ENCODE results near the gene MED15. TPM values are rescaled to one million over a fixed set of nuclear protein-coding genes. Genes with fewer than 3 reads are reported as not detected.
"Not testable (repeated sequence)": the region's sequence is repeated elsewhere in the genome, so short reads cannot be mapped to it uniquely, and the experiment has no call there.

MED15 gene
- polyA plus RNA-seq, 4 donors = 49.4 to 106 (median 76.6) TPM

DNA sequence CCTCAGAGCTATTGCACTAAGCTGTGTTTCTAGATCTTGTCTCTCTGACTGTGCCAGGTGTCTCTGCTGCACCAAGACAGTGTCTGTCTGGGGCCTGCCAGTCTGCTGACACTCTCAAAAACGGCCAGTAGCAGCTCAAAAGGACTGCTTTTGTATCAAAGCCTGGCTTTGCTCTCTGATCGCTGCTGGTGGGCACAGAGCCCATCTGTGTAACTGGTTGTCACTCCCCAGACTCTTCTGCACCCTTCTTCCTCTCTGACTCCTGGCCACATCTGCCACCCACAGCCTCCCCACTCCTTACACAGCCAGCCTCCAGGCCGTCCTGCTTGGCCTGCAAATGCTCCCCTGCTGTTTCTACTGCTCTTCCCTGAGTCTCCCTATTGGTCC, 26.5 kb downstream of the MED15 start:
- 65 to 74% (median 66%) methylated on average over 3 of the region's 3 CpGs for WGBS, 3 donors
- no peaks in the 10 kb centered on the region for H3K9me3 ChIP-seq (ENCODE audit: control insufficient read depth in 2 of 2, insufficient read depth in 1 of 2, low read depth in 1 of 2, low read length in 1 of 2)
- no peak overlapping the region for H3K4me3 ChIP-seq (ENCODE audit: low read depth in 1 of 3, low read length in 3 of 3)
- peaks cover 0 to 74% (median 2%) of the 10 kb centered on the region in 3 donors for H3K36me3 ChIP-seq (ENCODE audit: control insufficient read depth in 3 of 3, insufficient read depth in 2 of 3, low read depth in 1 of 3, low read length in 3 of 3)
- no peak for DNase-seq
- no peak for FAIRE-seq
- peaks cover 2 to 26% (median 18%) of the 10 kb centered on the region in 3 donors for H3K4me1 ChIP-seq (ENCODE audit: control insufficient read depth in 3 of 3, insufficient read depth in 2 of 3, low read depth in 1 of 3, low read length in 2 of 3)
- H3K27ac ChIP-seq (ENCODE audit: low read depth in 1 of 3, low read length in 2 of 3) = no peak overlapping the region
- no peaks in the 10 kb centered on the region for H3K27me3 ChIP-seq (ENCODE audit: control insufficient read depth in 3 of 3, insufficient read depth in 3 of 3, low read length in 3 of 3)

DNA sequence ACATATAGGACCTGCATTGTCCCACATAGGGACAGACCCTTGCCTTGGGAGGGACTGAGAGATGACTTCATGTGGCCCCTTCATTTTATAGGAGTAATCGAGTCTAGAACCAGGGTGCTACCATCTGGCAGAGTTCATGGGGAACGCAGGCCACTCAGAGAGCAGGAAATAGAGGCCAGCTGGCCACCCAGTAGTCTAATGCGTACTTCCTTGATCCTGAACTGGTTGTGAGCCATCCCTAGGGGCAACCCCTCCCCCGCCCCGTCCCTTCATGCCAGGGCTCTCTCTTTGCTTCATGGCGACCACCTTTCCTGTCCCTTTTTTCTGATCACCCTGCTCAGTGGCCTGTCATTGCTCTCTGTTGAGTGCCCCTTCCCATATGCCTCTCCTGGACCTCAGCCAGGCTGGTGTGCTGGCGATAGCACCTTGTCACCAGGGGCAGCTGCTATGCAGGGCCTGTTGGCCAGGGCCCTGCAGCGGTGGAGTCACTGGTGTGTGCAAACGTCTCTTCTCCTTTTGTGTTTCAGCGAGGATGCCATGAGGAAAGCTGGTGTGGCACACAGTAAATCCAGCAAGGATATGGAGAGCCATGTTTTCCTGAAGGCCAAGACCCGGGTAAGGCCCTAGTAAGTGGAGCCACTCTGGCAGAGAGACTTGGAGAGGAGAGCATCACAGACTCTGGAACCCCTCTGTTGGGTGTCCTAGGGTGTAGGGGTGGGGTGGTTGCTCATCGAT, 29.3 kb downstream of the MED15 start:
- Histone ChIP-seq H3K36me3 (ENCODE audit: control insufficient read depth in 3 of 3, insufficient read depth in 2 of 3, low read depth in 1 of 3, low read length in 3 of 3) (peaks cover 3 to 72% (median 7%) of the 10 kb centered on the region in 3 donors), H3K27me3 (ENCODE audit: control insufficient read depth in 3 of 3, insufficient read depth in 3 of 3, low read length in 3 of 3) (no peaks in the 10 kb centered on the region), H3K4me1 (ENCODE audit: control insufficient read depth in 3 of 3, insufficient read depth in 2 of 3, low read depth in 1 of 3, low read length in 2 of 3) (peaks cover 2 to 9% (median 8%) of the 10 kb centered on the region in 3 donors), H3K4me3 (ENCODE audit: low read depth in 1 of 3, low read length in 3 of 3) (no peak overlapping the region), H3K27ac (ENCODE audit: low read depth in 1 of 3, low read length in 2 of 3) (no peak overlapping the region), H3K9me3 (ENCODE audit: control insufficient read depth in 2 of 2, insufficient read depth in 1 of 2, low read depth in 1 of 2, low read length in 1 of 2) (no peaks in the 10 kb centered on the region)
- WGBS, 3 donors = 76 to 81% (median 79%) methylated on average over 12 of the region's 12 CpGs
- no peak for FAIRE-seq
- DNase-seq = no peak

DNA sequence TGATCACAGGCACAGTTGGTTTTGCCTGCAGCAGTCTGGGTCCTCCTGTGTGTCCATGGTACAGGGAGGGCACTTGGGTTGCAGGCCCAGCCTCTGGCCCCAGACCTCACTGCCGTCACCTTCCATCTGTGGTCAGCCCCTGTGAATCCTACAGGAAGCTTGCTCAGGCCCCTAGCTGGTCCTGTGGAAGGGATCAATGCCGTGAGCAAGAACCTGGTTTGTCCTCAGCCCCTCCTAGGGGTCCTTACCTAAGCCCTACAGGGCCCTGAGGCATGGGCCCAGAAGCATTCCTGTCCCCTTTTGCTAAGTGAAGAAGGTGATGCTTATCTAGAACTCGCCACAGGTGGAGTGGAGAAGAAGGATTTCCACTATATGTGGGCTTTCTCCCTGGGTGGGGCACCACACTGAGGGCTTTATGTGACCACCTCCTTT, 29.9 kb downstream of the MED15 start:
- FAIRE-seq (no peak), DNase-seq (no peak)
- no peaks in the 10 kb centered on the region for H3K9me3 ChIP-seq (ENCODE audit: control insufficient read depth in 2 of 2, insufficient read depth in 1 of 2, low read depth in 1 of 2, low read length in 1 of 2)
- H3K4me3 ChIP-seq (ENCODE audit: low read depth in 1 of 3, low read length in 3 of 3) = no peak overlapping the region
- 83 to 99% (median 92%) methylated on average over 3 of the region's 3 CpGs for WGBS, 3 donors
- H3K4me1 ChIP-seq (ENCODE audit: control insufficient read depth in 3 of 3, insufficient read depth in 2 of 3, low read depth in 1 of 3, low read length in 2 of 3) = peaks cover 0 to 4% (median 2%) of the 10 kb centered on the region in 3 donors
- peaks cover 3 to 69% (median 7%) of the 10 kb centered on the region in 3 donors for H3K36me3 ChIP-seq (ENCODE audit: control insufficient read depth in 3 of 3, insufficient read depth in 2 of 3, low read depth in 1 of 3, low read length in 3 of 3)
- H3K27me3 ChIP-seq (ENCODE audit: control insufficient read depth in 3 of 3, insufficient read depth in 3 of 3, low read length in 3 of 3) = no peaks in the 10 kb centered on the region
- H3K27ac ChIP-seq (ENCODE audit: low read depth in 1 of 3, low read length in 2 of 3) = no peak overlapping the region

DNA sequence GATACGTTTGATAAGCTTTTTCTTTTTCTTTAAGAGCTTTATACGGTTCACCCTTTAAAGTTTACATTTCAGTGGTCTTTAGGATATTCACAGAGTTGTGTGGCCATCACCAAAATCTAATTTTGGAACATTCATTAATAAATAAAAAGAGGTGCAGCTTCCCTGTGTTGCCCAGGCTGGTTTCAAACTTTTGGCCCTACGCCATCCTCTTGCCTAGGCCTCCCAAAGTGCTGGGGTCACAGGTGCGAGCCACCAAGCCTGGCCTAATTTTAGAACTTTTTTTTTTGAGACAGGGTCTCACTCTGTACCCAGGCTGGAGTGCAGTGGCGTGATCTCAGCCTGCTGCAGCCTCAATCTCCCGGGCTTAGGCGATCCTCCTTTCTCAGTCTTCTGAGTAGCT, 30.6 kb downstream of the MED15 start:
- no peak for FAIRE-seq
- no peak for DNase-seq
- WGBS, 3 donors = 94 to 98% (median 96%) methylated on average over 7 of the region's 7 CpGs
- Histone ChIP-seq H3K9me3 (ENCODE audit: control insufficient read depth in 2 of 2, insufficient read depth in 1 of 2, low read depth in 1 of 2, low read length in 1 of 2) (no peaks in the 10 kb centered on the region), H3K36me3 (ENCODE audit: control insufficient read depth in 3 of 3, insufficient read depth in 2 of 3, low read depth in 1 of 3, low read length in 3 of 3) (peaks cover 3 to 62% (median 7%) of the 10 kb centered on the region in 3 donors), H3K4me1 (ENCODE audit: control insufficient read depth in 3 of 3, insufficient read depth in 2 of 3, low read depth in 1 of 3, low read length in 2 of 3) (no peaks in the 10 kb centered on the region), H3K27ac (ENCODE audit: low read depth in 1 of 3, low read length in 2 of 3) (no peak overlapping the region), H3K27me3 (ENCODE audit: control insufficient read depth in 3 of 3, insufficient read depth in 3 of 3, low read length in 3 of 3) (no peaks in the 10 kb centered on the region), H3K4me3 (ENCODE audit: low read depth in 1 of 3, low read length in 3 of 3) (no peak overlapping the region)

DNA sequence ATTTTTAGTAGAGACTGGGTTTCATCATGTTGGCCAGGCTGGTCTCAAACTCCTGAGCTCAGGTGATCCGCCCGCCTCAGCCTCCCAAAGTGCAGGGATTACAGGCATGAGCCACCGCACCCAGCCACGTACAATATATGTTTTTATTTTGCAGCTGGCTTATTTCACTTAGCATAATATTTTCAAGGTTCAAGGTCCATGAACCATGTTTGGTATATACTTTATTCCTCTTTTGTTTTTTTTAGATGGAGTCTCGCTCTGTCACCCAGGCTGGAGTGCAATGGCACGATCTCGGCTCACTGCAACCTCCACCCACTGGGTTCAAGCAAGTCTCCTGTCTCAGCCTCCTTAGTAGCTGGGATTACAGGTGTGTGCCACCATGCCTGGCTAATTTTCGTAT, 31.5 kb downstream of the MED15 start:
- FAIRE-seq; H3K9me3 ChIP-seq (ENCODE audit: control insufficient read depth in 2 of 2, insufficient read depth in 1 of 2, low read depth in 1 of 2, low read length in 1 of 2): not testable (repeated sequence)
- peaks cover 3 to 57% (median 7%) of the 10 kb centered on the region in 3 donors for H3K36me3 ChIP-seq (ENCODE audit: control insufficient read depth in 3 of 3, insufficient read depth in 2 of 3, low read depth in 1 of 3, low read length in 3 of 3)

DNA sequence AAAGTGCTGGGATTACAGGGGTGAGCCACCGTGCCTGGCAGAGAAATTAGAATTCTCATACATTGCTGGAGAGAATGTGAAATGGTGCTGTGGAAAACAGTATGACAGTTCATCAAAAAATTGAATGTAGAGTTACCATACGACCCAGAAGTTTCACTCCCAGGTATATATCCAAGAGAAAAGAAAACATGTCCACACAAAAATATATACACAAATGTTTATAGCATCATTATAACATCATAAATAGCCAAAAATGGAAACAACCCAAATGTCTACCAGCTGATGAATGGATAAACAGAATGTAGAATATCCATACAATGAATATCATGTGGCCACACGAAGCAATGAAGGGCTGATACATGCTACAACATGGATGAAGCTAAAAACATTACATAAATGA, 34.6 kb downstream of the MED15 start:
- Histone ChIP-seq H3K36me3 (ENCODE audit: control insufficient read depth in 3 of 3, insufficient read depth in 2 of 3, low read depth in 1 of 3, low read length in 3 of 3) (peaks cover 3 to 56% (median 9%) of the 10 kb centered on the region in 3 donors), H3K27ac (ENCODE audit: low read depth in 1 of 3, low read length in 2 of 3) (no peak overlapping the region), H3K27me3 (ENCODE audit: control insufficient read depth in 3 of 3, insufficient read depth in 3 of 3, low read length in 3 of 3) (no peaks in the 10 kb centered on the region), H3K4me1 (ENCODE audit: control insufficient read depth in 3 of 3, insufficient read depth in 2 of 3, low read depth in 1 of 3, low read length in 2 of 3) (no peaks in the 10 kb centered on the region), H3K9me3 (ENCODE audit: control insufficient read depth in 2 of 2, insufficient read depth in 1 of 2, low read depth in 1 of 2, low read length in 1 of 2) (no peaks in the 10 kb centered on the region), H3K4me3 (ENCODE audit: low read depth in 1 of 3, low read length in 3 of 3) (no peak overlapping the region)
- DNase-seq = no peak
- no peak for FAIRE-seq
- whole genome bisulfite sequencing, 3 donors = 94 to 98% (median 96%) methylated on average over 3 of the region's 3 CpGs

More for the DNA sequence above, 31.5 kb downstream of the MED15 start:
- not testable (repeated sequence) for H3K27ac ChIP-seq (ENCODE audit: low read depth in 1 of 3, low read length in 2 of 3); H3K4me1 ChIP-seq (ENCODE audit: control insufficient read depth in 3 of 3, insufficient read depth in 2 of 3, low read depth in 1 of 3, low read length in 2 of 3); H3K4me3 ChIP-seq (ENCODE audit: low read depth in 1 of 3, low read length in 3 of 3); DNase-seq; H3K27me3 ChIP-seq (ENCODE audit: control insufficient read depth in 3 of 3, insufficient read depth in 3 of 3, low read length in 3 of 3)
- 92 to 94% (median 94%) methylated on average over 8 of the region's 8 CpGs for WGBS, 3 donors

DNA sequence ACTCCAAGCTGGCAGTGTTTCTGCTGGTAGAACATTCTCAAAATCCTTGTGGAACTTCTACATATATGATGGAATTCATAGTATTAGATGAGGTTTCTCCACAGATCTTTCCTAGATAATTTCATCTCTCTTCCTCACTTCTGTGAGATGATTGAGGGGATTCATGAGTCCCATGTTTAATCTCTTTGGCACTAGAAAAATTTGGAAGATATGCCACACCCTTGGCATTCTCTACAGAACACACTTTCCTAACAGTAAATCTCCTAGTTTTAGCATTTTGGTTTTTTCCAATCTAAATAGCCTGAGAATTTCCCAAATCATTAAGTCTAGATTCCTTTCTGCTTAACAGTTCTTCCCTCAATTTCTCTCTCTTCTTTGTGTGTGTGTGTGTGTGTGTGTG, 35.3 kb downstream of the MED15 start:
- H3K4me3 ChIP-seq (ENCODE audit: low read depth in 1 of 3, low read length in 3 of 3) = no peak overlapping the region
- no peaks in the 10 kb centered on the region for H3K4me1 ChIP-seq (ENCODE audit: control insufficient read depth in 3 of 3, insufficient read depth in 2 of 3, low read depth in 1 of 3, low read length in 2 of 3)
- no peaks in the 10 kb centered on the region for H3K9me3 ChIP-seq (ENCODE audit: control insufficient read depth in 2 of 2, insufficient read depth in 1 of 2, low read depth in 1 of 2, low read length in 1 of 2)
- FAIRE-seq (no peak), DNase-seq (no peak)
- no peaks in the 10 kb centered on the region for H3K27me3 ChIP-seq (ENCODE audit: control insufficient read depth in 3 of 3, insufficient read depth in 3 of 3, low read length in 3 of 3)
- no peak overlapping the region for H3K27ac ChIP-seq (ENCODE audit: low read depth in 1 of 3, low read length in 2 of 3)
- peaks cover 3 to 52% (median 7%) of the 10 kb centered on the region in 3 donors for H3K36me3 ChIP-seq (ENCODE audit: control insufficient read depth in 3 of 3, insufficient read depth in 2 of 3, low read depth in 1 of 3, low read length in 3 of 3)

DNA sequence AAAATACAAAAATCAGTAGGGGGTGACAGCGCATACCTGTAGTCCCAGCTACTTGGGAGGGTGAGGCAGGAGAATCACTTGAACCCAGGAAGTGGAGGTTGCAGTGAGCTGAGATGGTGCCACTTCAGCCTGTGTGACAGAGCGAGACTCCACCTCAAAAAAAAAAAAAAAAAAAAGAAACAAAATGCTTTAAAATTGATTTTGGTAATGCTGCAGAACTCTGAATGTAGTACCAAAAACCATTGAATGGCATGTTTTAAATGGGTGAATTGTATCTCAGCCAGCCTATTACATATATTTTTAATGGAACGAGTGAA, 37.9 kb downstream of the MED15 start:
- peaks cover 0 to 47% (median 3%) of the 10 kb centered on the region in 3 donors for H3K36me3 ChIP-seq (ENCODE audit: control insufficient read depth in 3 of 3, insufficient read depth in 2 of 3, low read depth in 1 of 3, low read length in 3 of 3)
- not testable (repeated sequence) for H3K27ac ChIP-seq (ENCODE audit: low read depth in 1 of 3, low read length in 2 of 3); H3K4me3 ChIP-seq (ENCODE audit: low read depth in 1 of 3, low read length in 3 of 3); H3K27me3 ChIP-seq (ENCODE audit: control insufficient read depth in 3 of 3, insufficient read depth in 3 of 3, low read length in 3 of 3); H3K9me3 ChIP-seq (ENCODE audit: control insufficient read depth in 2 of 2, insufficient read depth in 1 of 2, low read depth in 1 of 2, low read length in 1 of 2); H3K4me1 ChIP-seq (ENCODE audit: control insufficient read depth in 3 of 3, insufficient read depth in 2 of 3, low read depth in 1 of 3, low read length in 2 of 3); FAIRE-seq; DNase-seq
- 97 to 100% (median 98%) methylated on average over 3 of the region's 3 CpGs for WGBS, 3 donors
